HCT116 (cell line): ENCODE data around the gene WDR5. TPM values are rescaled to one million over a fixed set of nuclear protein-coding genes. Genes with fewer than 3 reads are reported as not detected.

ENCODE experiments used
- ATAC-seq: fragments of 200-7000 bp; cut with Tn5 transposase; 2 replicates; pipeline ENCODE4 v1.9.1; 2020; ENCODE audit warnings: mild to moderate bottlenecking, moderate library complexity
- BruUV-seq: library from RNA; stranded (reverse); fragments of 400-500 nt; replicated peaks from 2 replicates; lab custom pipeline; 2021; lab: Mats Ljungman, UMichigan
- CTCF ChIA-PET: fragments of 300-600 bp; sonication (Branson Sonifier 250); formaldehyde crosslinking; loops from one replicate; lab custom pipeline; 2021; ENCODE audit warnings: antibody characterized with exemption; lab: Charles Lee
- POLR2A ChIA-PET: fragments of 300-600, 350-600 bp; sonication (Branson Sonifier 250); formaldehyde crosslinking; loops from one replicate; lab custom pipeline; 2021; ENCODE audit warnings: antibody characterized with exemption; lab: Charles Lee
- RAD21 ChIA-PET, 2 experiments: fragments of 300-600 bp; sonication (Branson Sonifier 250); formaldehyde crosslinking; loops; one replicate each; lab custom pipeline; 2023; ENCODE audit warnings: low total read pairs in 2 of 2; ENCODE audit not compliant: uncharacterized antibody in 2 of 2, unreplicated experiment in 2 of 2, low non-redundant PET in 1 of 2; lab: Charles Lee
- DNase-seq: peaks from one replicate; pipeline ENCODE4 v3.0.0-alpha.2; 2010; ENCODE audit warnings: low read depth, low spot score
- H2AFZ ChIP-seq: fragments of 200-600 bp; shearing (Covaris generic), sonication (generic); 2 replicates; pipeline ENCODE4 v1.6.1; 2017; ENCODE audit warnings: low read depth, mixed run types, mixed read lengths, antibody characterized with exemption, low read length; ENCODE audit not compliant: poor library complexity, severe bottlenecking
- H3K27ac ChIP-seq: 2 replicates; pipeline ENCODE4 v1.5.1; 2012; ENCODE audit warnings: low read depth, low read length
- H3K27me3 ChIP-seq: fragments of 200-600 bp; sonication (generic); 2 replicates; pipeline ENCODE4 v1.6.1; 2016; ENCODE audit warnings: mixed run types, low read length, mixed read lengths; ENCODE audit not compliant: insufficient read depth
- H3K36me3 ChIP-seq, 2 experiments: fragments of 200-500 bp in 1 of 2; fragments of 200-600 bp in 1 of 2; sonication (Bioruptor generic) in 1 of 2; sonication (generic) in 1 of 2; 2 replicates each; pipeline versions ENCODE4 v1.5.1 to v1.6.1; 2014 to 2016; ENCODE audit warnings: low read length in 2 of 2, inconsistent platforms in 1 of 2, mixed read lengths in 1 of 2, mixed run types in 1 of 2; ENCODE audit not compliant: insufficient read depth in 2 of 2, control insufficient read depth in 1 of 2
- H3K4me1 ChIP-seq, 2 experiments: fragments of 200-600 bp in 1 of 2; sonication (generic) in 1 of 2; 2 replicates each; pipeline versions ENCODE4 v1.5.1 to v1.6.1; 2012 to 2017; ENCODE audit warnings: low read length in 2 of 2, inconsistent platforms in 1 of 2, mild to moderate bottlenecking in 1 of 2, mixed read lengths in 1 of 2, mixed run types in 1 of 2, moderate library complexity in 1 of 2; ENCODE audit not compliant: insufficient read depth in 2 of 2, control insufficient read depth in 1 of 2
- H3K4me2 ChIP-seq: fragments of 200-600 bp; sonication (generic); 2 replicates; pipeline ENCODE4 v1.6.1; 2017; ENCODE audit warnings: mixed run types, low read length, mixed read lengths
- H3K4me3 ChIP-seq, 2 experiments: fragments of 200-600 bp in 1 of 2; sonication (generic) in 1 of 2; replicated peaks in 1 of 2; 2 replicates each; pipeline ENCODE4 v1.5.1; 2011 to 2016; ENCODE audit warnings: low read length in 2 of 2, control low read depth in 1 of 2, low read depth in 1 of 2, mild to moderate bottlenecking in 1 of 2, mixed read lengths in 1 of 2, mixed run types in 1 of 2
- H3K79me2 ChIP-seq: fragments of 200-600 bp; sonication (generic); 2 replicates; pipeline ENCODE4 v1.6.1; 2017; ENCODE audit warnings: mild to moderate bottlenecking, mixed run types, low read length, moderate library complexity, mixed read lengths; ENCODE audit not compliant: insufficient read depth
- H3K9ac ChIP-seq: fragments of 200-600 bp; sonication (generic); 2 replicates; pipeline ENCODE4 v1.6.1; 2016; ENCODE audit warnings: low read length, mixed read lengths
- H3K9me2 ChIP-seq: fragments of 200-600 bp; sonication (generic), shearing (Covaris generic); 2 replicates; pipeline ENCODE4 v1.6.1; 2017; ENCODE audit warnings: mixed run types, mild to moderate bottlenecking, moderate library complexity; ENCODE audit not compliant: insufficient read depth
- H3K9me3 ChIP-seq, 2 experiments: fragments of 200-500 bp in 1 of 2; fragments of 200-600 bp in 1 of 2; sonication (Bioruptor generic) in 1 of 2; sonication (generic) in 1 of 2; 2 replicates each; pipeline ENCODE4 v1.6.1; 2014 to 2017; ENCODE audit warnings: low read length in 2 of 2, mixed read lengths in 2 of 2, inconsistent platforms in 1 of 2, low read depth in 1 of 2, mild to moderate bottlenecking in 1 of 2, mixed run types in 1 of 2, moderate library complexity in 1 of 2; ENCODE audit not compliant: control insufficient read depth in 1 of 2, insufficient read depth in 1 of 2
- H4K20me1 ChIP-seq: fragments of 200-600 bp; sonication (generic), shearing (Covaris generic); 2 replicates; pipeline ENCODE4 v1.6.1; 2017; ENCODE audit warnings: mixed run types, mild to moderate bottlenecking, moderate library complexity; ENCODE audit not compliant: insufficient read depth
- FOSL1 ChIP-seq: IDR thresholded peaks from 2 replicates; pipeline ENCODE4 v1.6.1; 2012; ENCODE audit warnings: low read depth
- ZBTB33 ChIP-seq: IDR thresholded peaks from 2 replicates; pipeline ENCODE4 v1.6.1; 2011; ENCODE audit warnings: mild to moderate bottlenecking, low read length, moderate library complexity; ENCODE audit not compliant: insufficient replicate concordance; ENCODE audit errors: extremely low read depth
- ZFX ChIP-seq: fragments of 450-650 bp; IDR thresholded peaks from 2 replicates; pipeline ENCODE4 v1.6.1; 2017
- ZNF274 ChIP-seq: fragments of 200-500 bp; sonication (Bioruptor generic); IDR thresholded peaks from 2 replicates; pipeline ENCODE4 v1.6.1; 2014; ENCODE audit warnings: mild to moderate bottlenecking, low read depth, low read length, inconsistent platforms
- intact Hi-C: fragments of 100-400 bp; cut with micrococcal nuclease; formaldehyde crosslinking; loops from 2 replicates; pipeline ENCODE4 v1.10.0; 2022
- total RNA-seq: library from RNA; stranded (reverse); gene quantifications from one replicate; pipeline ENCODE4 v1.2.1, GENCODE V29; 2021; ENCODE audit not compliant: unreplicated experiment

WDR5 gene
- total RNA-seq, 1 experiment from 2014 or later, result 55.8 TPM

DNA sequence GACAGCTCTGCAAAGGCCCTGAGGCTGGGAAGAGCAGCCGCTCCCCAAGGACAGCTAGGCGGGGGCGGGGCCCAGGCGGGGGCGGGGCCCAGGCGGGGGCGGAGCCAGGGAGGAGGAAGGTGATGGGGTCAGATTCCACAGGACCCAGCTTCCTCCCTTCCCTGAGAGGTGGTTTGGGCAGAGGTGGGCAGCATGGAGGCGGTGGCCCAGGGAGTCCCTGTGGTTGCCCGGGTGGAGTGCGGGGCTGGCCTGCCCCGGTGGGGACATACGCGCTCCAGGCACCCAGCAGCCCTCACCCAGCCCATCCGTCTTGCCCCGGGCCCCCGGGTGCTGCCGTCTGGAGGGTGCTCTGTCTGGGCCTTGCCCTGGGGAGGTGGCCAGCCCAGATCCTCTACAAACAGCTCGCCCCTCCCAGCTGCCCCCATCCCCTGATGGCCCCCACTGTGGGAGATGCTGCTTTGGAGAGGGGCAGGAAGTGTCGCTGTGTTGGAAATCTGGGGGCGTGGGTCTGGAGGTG, 39.5 kb downstream of the WDR5 start:
- H3K9me3 ChIP-seq, result no peaks in the 10 kb centered on the region
- no peaks in the 10 kb centered on the region for H3K79me2 ChIP-seq
- H4K20me1 ChIP-seq, result no peaks in the 10 kb centered on the region
- CTCF ChIA-PET, result interaction anchor here (0.6 to 1.9 kb wide), 3 partner anchors 43 to 684 kb away, joined by 3 to 13 read pairs (median 3); no protein-coding TSS in a partner anchor
- RAD21 ChIA-PET, result interaction anchor here (1.0 to 1.9 kb wide), 2 partner anchors 11 to 268 kb away, joined by 4 to 6 read pairs (median 4); partner anchors contain the start of gene RNU6ATAC (in 1 of the 2)
- no peak overlapping the region for H2AFZ ChIP-seq
- no peak for TF ChIP-seq ZFX
- TF ChIP-seq FOSL1, result no peak
- ATAC-seq, result peak; percentile 76
- POLR2A ChIA-PET, result interaction anchor here (1.1 kb wide), 1 partner anchor 11 kb away, joined by 6 read pairs; the partner anchor contains the start of gene RNU6ATAC
- no peaks in the 10 kb centered on the region for H3K27me3 ChIP-seq
- peaks cover 8 to 11% of the 10 kb centered on the region in 2 experiments for H3K4me1 ChIP-seq
- no peak overlapping the region; the same call in 1 of the 2 replicates for H3K27ac ChIP-seq
- intact Hi-C loops, result no loop called here
- H3K4me3 ChIP-seq, result no peak overlapping the region
- no peaks in the 10 kb centered on the region for H3K36me3 ChIP-seq
- no peak overlapping the region for H3K9ac ChIP-seq
- DNase-seq, result no peak
- BruUV-seq, result no TSS peak
- no peaks in the 10 kb centered on the region for H3K9me2 ChIP-seq
- H3K4me2 ChIP-seq, result peak overlapping the region; percentile 37; the same call in 1 of the 2 replicates

DNA sequence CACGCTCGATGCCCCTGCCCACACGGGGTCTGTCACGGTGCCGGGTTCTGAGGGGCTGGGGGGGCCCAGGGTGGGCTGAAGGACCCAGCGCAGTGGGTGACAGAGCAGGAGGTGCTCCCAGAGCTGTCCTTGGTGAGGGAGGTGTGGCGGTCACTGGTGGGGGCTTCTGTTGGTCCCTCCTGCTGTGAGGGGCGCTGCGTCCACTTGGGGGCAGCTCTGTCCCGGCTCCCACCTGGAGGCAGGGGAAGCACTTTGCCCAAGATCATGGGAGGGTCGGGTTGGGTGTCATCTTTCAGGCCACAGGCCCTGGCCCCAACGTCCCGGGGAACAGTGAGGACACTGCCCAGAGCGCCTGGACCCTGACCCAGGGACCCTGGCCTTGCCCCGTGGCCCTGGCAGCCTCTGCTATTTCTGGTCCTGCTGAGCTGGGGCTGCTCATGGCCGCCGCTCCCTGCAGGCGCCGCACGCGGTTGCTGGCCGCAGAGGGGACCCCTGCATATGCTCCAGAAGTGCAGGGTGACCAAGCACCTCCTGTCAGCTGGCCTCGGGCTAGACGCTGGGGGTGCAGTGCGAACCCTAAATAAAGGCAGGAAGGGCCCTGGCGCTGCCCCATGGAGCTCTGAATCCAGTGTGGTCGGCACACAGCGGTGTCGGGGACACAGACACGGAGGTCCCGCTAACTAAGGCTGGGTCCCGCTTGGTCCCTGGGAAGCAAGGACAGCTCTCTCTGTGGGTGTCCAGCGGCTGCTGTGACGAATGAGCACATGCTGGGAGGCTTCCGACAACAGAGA, 40.1 kb downstream of the WDR5 start:
- CTCF ChIA-PET, result interaction anchor here (1.3 to 1.9 kb wide), 2 partner anchors 267 kb away, joined by 4 to 13 read pairs; no protein-coding TSS in a partner anchor
- no peak overlapping the region for H3K9ac ChIP-seq
- no peak overlapping the region; the same call in 1 of the 2 replicates for H3K27ac ChIP-seq
- RAD21 ChIA-PET, result interaction anchor here in 1 of 2 experiments (1.3 kb wide), 1 partner anchor 11 kb away, joined by 4 read pairs; the partner anchor contains the start of gene RNU6ATAC
- no peak overlapping the region for H3K4me3 ChIP-seq
- TF ChIP-seq ZNF274 (no peak), ZBTB33 (no peak), ZFX (no peak)
- ATAC-seq (no peak), DNase-seq (no peak)
- no peak overlapping the region for H3K4me2 ChIP-seq
- peaks cover 8 to 11% of the 10 kb centered on the region in 2 experiments for H3K4me1 ChIP-seq
- H3K36me3 ChIP-seq, result no peaks in the 10 kb centered on the region
- H3K79me2 ChIP-seq, result no peaks in the 10 kb centered on the region
- POLR2A ChIA-PET, result interaction anchor here (1.1 kb wide), 1 partner anchor 12 kb away, joined by 6 read pairs; the partner anchor contains the start of gene RNU6ATAC
- H2AFZ ChIP-seq, result no peak overlapping the region
- intact Hi-C loops, result no loop called here
- H4K20me1 ChIP-seq, result no peaks in the 10 kb centered on the region
- no peaks in the 10 kb centered on the region for H3K9me2 ChIP-seq
- H3K9me3 ChIP-seq, result no peaks in the 10 kb centered on the region
- no peaks in the 10 kb centered on the region for H3K27me3 ChIP-seq
- BruUV-seq, result no TSS peak
